Spleen (tissue), 7 donors: ENCODE measurements around the gene MAP2K5.

Source experiments
- POLR2AphosphoS5 ChIP-seq, 3 donors: sonication (generic); formaldehyde crosslinking; IDR thresholded peaks; one replicate each; pipeline ENCODE4 v1.5.1; 2017; ENCODE audit warnings: antibody characterized with exemption in 3 of 3
- TF ChIP-seq, protein P1 (sequence below), 11 experiments: fragments of 200-600 bp in 7 of 11; fragments of 450-650 bp in 4 of 11; sonication (generic) in 4 of 11; IDR thresholded peaks in 8 of 11; conservative IDR thresholded peaks in 3 of 11; 1 replicate in 7 of 11; 2 replicates in 4 of 11; pipeline versions ENCODE4 v1.4.0 to v1.8.0; 2016 to 2021; ENCODE audit warnings: antibody characterized with exemption in 11 of 11, inconsistent platforms in 4 of 11, mild to moderate bottlenecking in 1 of 11
- donor health status: DM: no; HTN: no; CAD: no; lungs with moderate emphysema.
- donor health status: DM: no; HTN: no; CAD: no.
- donor health status: DM: no; HTN: no; CAD: no.

GRCh38 chr15:67521783-67522568 lies 20.5 kb upstream of the MAP2K5 start:
- TF ChIP-seq, protein P1, sequence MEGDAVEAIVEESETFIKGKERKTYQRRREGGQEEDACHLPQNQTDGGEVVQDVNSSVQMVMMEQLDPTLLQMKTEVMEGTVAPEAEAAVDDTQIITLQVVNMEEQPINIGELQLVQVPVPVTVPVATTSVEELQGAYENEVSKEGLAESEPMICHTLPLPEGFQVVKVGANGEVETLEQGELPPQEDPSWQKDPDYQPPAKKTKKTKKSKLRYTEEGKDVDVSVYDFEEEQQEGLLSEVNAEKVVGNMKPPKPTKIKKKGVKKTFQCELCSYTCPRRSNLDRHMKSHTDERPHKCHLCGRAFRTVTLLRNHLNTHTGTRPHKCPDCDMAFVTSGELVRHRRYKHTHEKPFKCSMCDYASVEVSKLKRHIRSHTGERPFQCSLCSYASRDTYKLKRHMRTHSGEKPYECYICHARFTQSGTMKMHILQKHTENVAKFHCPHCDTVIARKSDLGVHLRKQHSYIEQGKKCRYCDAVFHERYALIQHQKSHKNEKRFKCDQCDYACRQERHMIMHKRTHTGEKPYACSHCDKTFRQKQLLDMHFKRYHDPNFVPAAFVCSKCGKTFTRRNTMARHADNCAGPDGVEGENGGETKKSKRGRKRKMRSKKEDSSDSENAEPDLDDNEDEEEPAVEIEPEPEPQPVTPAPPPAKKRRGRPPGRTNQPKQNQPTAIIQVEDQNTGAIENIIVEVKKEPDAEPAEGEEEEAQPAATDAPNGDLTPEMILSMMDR (IDR thresholded peaks at IDR 0.05 in 8 of 11, conservative IDR thresholded peaks at IDR 0.05 in 3 of 11) = no peak
- TF ChIP-seq POLR2AphosphoS5 (IDR thresholded peaks at IDR 0.05) = no peak
